Activated T-cell treated with anti-CD3 and anti-CD28 coated beads for 24 hours (primary cell): ENCODE measurements around the gene TAF9.
A peak's percentile ranks its signal among the peaks of the same experiment; 100 is the strongest.
"Not testable (repeated sequence)": the region's sequence is repeated elsewhere in the genome, so short reads cannot be mapped to it uniquely, and the experiment has no call there.

Source experiments
- DNase-seq: peaks from one replicate; pipeline ENCODE4 v3.0.0-alpha.2; 2020; ENCODE audit warnings: low read depth

The TAF9 gene

GRCh38 chr5:69335341-69335935 is 33.9 kb downstream of the TAF9 start:
- no peak for DNase-seq

- DNase-seq = peak; percentile 59
Measured at GRCh38 chr5:69334793-69335268, 34.5 kb downstream of the TAF9 start.

GRCh38 chr5:69333668-69334315 is 35.5 kb downstream of the TAF9 start:
- not testable (repeated sequence) for DNase-seq

GRCh38 chr5:69331528-69332445 is 37.5 kb downstream of the TAF9 start:
- DNase-seq = no peak

DNA sequence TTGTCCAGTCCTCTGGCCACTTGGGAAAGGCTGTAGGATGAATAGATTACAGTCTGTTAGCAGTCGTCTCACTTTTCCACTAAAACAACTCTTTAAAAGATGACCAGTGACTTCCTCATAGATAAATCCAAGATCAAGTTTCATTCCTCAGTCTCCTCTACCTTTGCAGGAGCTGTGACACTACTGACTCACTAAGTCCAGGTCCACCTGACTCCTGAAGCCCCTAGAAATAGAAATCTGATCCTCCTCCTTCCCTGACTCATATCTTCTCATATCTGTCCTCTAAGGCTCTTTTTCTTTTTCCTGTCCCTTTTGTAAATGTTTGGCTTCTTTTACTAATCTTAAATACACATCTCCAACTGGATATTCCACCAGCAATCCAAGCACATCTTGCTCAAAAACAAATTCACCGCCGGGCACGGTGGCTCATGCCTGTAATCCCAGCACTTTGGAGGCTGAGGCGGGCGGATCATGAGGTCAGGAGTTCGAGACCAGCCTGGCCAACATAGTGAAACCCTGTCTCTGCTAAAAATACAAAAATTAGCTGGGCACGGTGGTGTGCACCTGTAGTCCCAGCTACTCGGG is 39.3 kb downstream of the TAF9 start:
- no peak for DNase-seq

- DNase-seq = no peak
Measured at GRCh38 chr5:69326365-69326764, 43.0 kb downstream of the TAF9 start.

DNA sequence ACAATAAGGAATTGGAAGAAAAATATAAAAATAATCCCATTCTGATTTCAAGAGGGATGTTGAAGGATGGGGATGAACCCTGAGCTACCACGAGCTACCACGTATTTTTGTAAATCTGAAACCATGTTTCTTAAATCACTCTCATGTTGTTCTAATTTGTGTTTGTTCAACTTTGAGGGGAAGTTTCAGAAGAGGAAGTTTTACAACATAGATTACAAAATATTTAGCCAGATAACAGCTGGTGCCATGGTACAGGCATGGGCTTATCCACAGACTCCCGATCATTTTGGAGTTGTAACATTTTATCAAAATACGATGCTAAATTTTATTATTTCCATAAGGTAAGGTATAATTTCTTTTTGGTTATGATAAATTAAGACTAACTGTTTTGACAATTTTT is 51.9 kb downstream of the TAF9 start:
- no peak for DNase-seq

DNA sequence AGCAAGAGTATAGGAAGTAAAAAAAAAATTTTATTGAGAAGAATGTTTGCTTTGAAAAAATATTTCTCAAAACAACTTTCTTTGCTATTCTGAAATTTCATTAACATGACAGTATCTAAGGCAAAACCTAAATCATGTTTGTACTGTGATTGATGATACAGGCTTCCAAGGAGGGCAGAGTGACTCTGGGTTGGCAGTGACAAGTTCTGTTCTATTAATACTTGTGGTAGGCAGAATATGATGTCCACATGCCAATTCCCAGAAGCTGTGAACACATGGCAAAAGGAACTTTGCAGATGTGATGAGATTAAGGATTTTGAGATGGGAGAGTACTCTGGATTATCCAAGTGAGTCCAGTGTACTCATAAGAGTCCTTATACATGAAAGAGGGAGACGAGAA is 53.3 kb downstream of the TAF9 start:
- no peak for DNase-seq
